G401.6 (cell line): ENCODE data around the gene APPL2.

Experiments used
- FAIRE-seq: peaks from 2 replicates; lab custom pipeline; 2012; peaks lifted over from hg19 to GRCh38; lab: Jason Lieb, UNC

The APPL2 gene

GRCh38 chr12:105222726-105223351 lies 13.1 kb downstream of the APPL2 start:
- FAIRE-seq = no peak

- FAIRE-seq = no peak
Observed at GRCh38 chr12:105222284-105222655, 13.7 kb downstream of the APPL2 start.

- FAIRE-seq = no peak
Observed at GRCh38 chr12:105221583-105222283, 14.2 kb downstream of the APPL2 start.

- no peak for FAIRE-seq
Observed at GRCh38 chr12:105220929-105221290, 15.1 kb downstream of the APPL2 start.

GRCh38 chr12:105220150-105220928 lies 15.6 kb downstream of the APPL2 start:
- no peak for FAIRE-seq

- FAIRE-seq = no peak
Observed at GRCh38 chr12:105219261-105220028, 16.5 kb downstream of the APPL2 start.

- no peak for FAIRE-seq
Observed at GRCh38 chr12:105218434-105218833, 17.5 kb downstream of the APPL2 start.

- FAIRE-seq = no peak
Observed at GRCh38 chr12:105214670-105215375, 21.2 kb downstream of the APPL2 start.

GRCh38 chr12:105214148-105214547 lies 21.8 kb downstream of the APPL2 start:
- no peak for FAIRE-seq

GRCh38 chr12:105212438-105212837 lies 23.5 kb downstream of the APPL2 start:
- FAIRE-seq = no peak

GRCh38 chr12:105209091-105209490 lies 26.9 kb downstream of the APPL2 start:
- FAIRE-seq = no peak

GRCh38 chr12:105206686-105207374 lies 29.1 kb downstream of the APPL2 start:
- no peak for FAIRE-seq

GRCh38 chr12:105205322-105206048 lies 30.5 kb downstream of the APPL2 start:
- no peak for FAIRE-seq

- no peak for FAIRE-seq
Observed at GRCh38 chr12:105204916-105205315, 31.1 kb downstream of the APPL2 start.

GRCh38 chr12:105204127-105204526 lies 31.8 kb downstream of the APPL2 start:
- FAIRE-seq = no peak

GRCh38 chr12:105202202-105202601 lies 33.8 kb downstream of the APPL2 start:
- no peak for FAIRE-seq

GRCh38 chr12:105201299-105201698 lies 34.7 kb downstream of the APPL2 start:
- FAIRE-seq = no peak

- no peak for FAIRE-seq
Observed at GRCh38 chr12:105200385-105200784, 35.6 kb downstream of the APPL2 start.

GRCh38 chr12:105198961-105199360 lies 37.0 kb downstream of the APPL2 start:
- no peak for FAIRE-seq

- FAIRE-seq = no peak
Observed at GRCh38 chr12:105196090-105196489, 39.9 kb downstream of the APPL2 start.

- no peak for FAIRE-seq
Observed at GRCh38 chr12:105194947-105195346, 41.0 kb downstream of the APPL2 start.
